ENCODE data around the gene COPS4.

DNA sequence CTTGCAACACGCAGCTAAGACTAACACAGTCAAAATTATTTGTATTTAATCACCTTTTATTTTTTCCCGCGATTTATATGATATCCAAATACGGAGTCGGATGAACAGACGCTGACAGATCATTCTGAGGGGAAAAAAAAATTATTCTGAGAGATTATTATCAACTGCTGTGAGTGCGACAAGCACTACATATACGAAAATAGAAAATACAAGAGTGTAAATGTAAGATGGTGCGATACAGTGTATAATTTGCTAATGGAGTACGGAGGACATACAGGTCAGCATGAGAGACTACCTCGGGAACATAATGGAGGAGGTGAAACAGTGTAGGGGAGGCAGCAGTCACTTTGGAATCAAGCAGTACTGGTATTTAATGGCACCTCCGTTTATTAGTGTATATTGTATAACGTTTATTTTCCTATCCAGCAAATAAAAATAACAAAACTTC is 21.5 kb upstream of the COPS4 start:
- TF ChIP-seq POLR2AphosphoS5 (IDR thresholded peaks at IDR 0.05) (no peak), POLR2A (IDR thresholded peaks at IDR 0.05) (no peak)
- TF ChIP-seq, protein P1, sequence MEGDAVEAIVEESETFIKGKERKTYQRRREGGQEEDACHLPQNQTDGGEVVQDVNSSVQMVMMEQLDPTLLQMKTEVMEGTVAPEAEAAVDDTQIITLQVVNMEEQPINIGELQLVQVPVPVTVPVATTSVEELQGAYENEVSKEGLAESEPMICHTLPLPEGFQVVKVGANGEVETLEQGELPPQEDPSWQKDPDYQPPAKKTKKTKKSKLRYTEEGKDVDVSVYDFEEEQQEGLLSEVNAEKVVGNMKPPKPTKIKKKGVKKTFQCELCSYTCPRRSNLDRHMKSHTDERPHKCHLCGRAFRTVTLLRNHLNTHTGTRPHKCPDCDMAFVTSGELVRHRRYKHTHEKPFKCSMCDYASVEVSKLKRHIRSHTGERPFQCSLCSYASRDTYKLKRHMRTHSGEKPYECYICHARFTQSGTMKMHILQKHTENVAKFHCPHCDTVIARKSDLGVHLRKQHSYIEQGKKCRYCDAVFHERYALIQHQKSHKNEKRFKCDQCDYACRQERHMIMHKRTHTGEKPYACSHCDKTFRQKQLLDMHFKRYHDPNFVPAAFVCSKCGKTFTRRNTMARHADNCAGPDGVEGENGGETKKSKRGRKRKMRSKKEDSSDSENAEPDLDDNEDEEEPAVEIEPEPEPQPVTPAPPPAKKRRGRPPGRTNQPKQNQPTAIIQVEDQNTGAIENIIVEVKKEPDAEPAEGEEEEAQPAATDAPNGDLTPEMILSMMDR (IDR thresholded peaks at IDR 0.05), result no peak

Measured in transverse colon (tissue), 4 donors.